ENCODE measurements around the gene TBX6. TPM values are rescaled to one million over a fixed set of nuclear protein-coding genes. Genes with fewer than 3 reads are reported as not detected.
"Not testable (repeated sequence)": the region's sequence is repeated elsewhere in the genome, so short reads cannot be mapped to it uniquely, and the experiment has no call there.

Gene TBX6
- total RNA-seq, 2 donors from 2014 or later: 1.8 to 2.6 TPM

- WGBS, 2 donors: 67 to 84% methylated on average over 3 of the region's 3 CpGs
- Histone ChIP-seq H3K4me1 (no peaks in the 10 kb centered on the region), H3K27ac (no peak overlapping the region), H3K36me3 (replicated peaks in 1 of 2; ENCODE audit: insufficient read depth in 1 of 2, low read depth in 2 of 2) (no peaks in the 10 kb centered on the region), H3K9me3 (no peaks in the 10 kb centered on the region), H3K4me3 (no peak overlapping the region), H3K27me3 (no peaks in the 10 kb centered on the region)
- no peak for ATAC-seq
- intact Hi-C loops (cut with DNase I): no loop called here
- no peak for DNase-seq
- TF ChIP-seq CTCF (IDR thresholded peaks at IDR 0.05) (no peak), POLR2A (IDR thresholded peaks at IDR 0.05) (no peak)
These were observed 40.9 kb upstream of the TBX6 start for GRCh38 chr16:30132591-30132990.

DNA sequence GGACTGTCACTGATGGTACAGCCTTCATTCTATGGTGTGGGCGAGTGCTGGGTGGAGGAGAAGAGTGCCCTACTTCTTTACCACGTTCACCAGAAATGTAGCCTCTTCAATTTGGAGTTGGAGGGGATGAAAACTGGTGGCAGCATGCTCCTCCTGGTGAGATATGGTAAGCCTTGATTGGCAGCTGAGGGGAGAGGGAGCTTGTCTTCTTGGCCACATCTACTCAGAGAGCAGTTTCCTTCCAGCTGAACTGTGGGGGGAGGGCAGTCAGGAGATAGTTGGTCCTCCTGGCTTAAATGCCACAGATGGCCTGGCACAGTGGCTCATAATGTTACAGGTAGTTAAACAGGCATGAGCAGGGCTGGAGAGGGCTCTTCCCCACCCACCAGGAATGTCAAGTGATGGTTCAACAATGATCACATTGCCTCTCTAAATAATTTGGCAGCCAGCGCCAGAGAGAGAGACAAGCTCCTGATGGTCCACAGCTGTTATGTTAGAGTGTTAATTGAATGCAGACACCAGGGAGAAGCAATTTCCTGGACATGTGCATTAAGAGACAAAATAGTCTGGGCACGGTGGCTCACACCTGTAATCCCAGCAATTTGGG is 40.2 kb upstream of the TBX6 start:
- no peak for DNase-seq
- Histone ChIP-seq H3K36me3 (replicated peaks in 1 of 2; ENCODE audit: insufficient read depth in 1 of 2, low read depth in 2 of 2) (no peaks in the 10 kb centered on the region), H3K27me3 (no peaks in the 10 kb centered on the region), H3K4me1 (no peaks in the 10 kb centered on the region), H3K27ac (no peak overlapping the region), H3K9me3 (no peaks in the 10 kb centered on the region), H3K4me3 (no peak overlapping the region)
- ATAC-seq: no peak
- WGBS, 2 donors: 62 to 64% methylated on average over 4 of the region's 4 CpGs
- intact Hi-C loops (cut with DNase I): no loop called here
- no peak for TF ChIP-seq POLR2A (IDR thresholded peaks at IDR 0.05)
- TF ChIP-seq CTCF (IDR thresholded peaks at IDR 0.05): no peak

GRCh38 chr16:30127993-30128392 is 36.3 kb upstream of the TBX6 start:
- DNase-seq (no peak), ATAC-seq (no peak)
- no peaks in the 10 kb centered on the region for H3K36me3 ChIP-seq (replicated peaks in 1 of 2; ENCODE audit: insufficient read depth in 1 of 2, low read depth in 2 of 2)
- H3K4me3 ChIP-seq: no peak overlapping the region
- WGBS, 2 donors: 86 to 100% methylated on average over 1 of the region's 1 CpG
- H3K27ac ChIP-seq: no peak overlapping the region
- intact Hi-C loops (cut with DNase I): no loop called here
- H3K27me3 ChIP-seq: no peaks in the 10 kb centered on the region
- TF ChIP-seq POLR2A (IDR thresholded peaks at IDR 0.05): no peak
- no peak for TF ChIP-seq CTCF (IDR thresholded peaks at IDR 0.05)
- H3K4me1 ChIP-seq: peaks cover 11% of the 10 kb centered on the region
- no peaks in the 10 kb centered on the region for H3K9me3 ChIP-seq

DNA sequence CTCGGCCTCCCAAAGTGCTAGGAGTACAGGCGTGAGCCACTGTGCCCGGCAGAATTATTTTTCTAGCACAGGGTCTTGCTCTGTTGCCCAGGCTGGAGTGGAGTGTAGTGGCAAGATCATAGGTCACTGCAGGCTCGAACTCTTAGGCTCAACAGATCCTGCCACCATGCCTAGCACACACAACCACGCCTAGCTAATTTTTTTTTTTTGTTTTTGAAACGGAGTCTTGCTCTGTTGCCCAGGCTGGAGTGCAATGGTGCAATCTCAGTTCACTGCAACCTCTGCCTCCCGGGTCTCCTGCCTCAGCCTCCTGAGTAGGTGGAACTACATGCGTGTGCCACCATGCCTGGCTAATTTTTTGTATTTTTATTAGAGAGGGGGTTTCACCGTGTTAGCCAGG is 34.0 kb upstream of the TBX6 start:
- DNase-seq; H3K27me3 ChIP-seq; H3K9me3 ChIP-seq; ATAC-seq; H3K27ac ChIP-seq; H3K36me3 ChIP-seq (replicated peaks in 1 of 2; ENCODE audit: insufficient read depth in 1 of 2, low read depth in 2 of 2); intact Hi-C loops (cut with DNase I); H3K4me3 ChIP-seq: not testable (repeated sequence)
- H3K4me1 ChIP-seq: peaks cover 24% of the 10 kb centered on the region
- WGBS, 2 donors: 89 to 95% methylated on average over 9 of the region's 9 CpGs

GRCh38 chr16:30124985-30125379 is 33.3 kb upstream of the TBX6 start:
- no peak overlapping the region for H3K27ac ChIP-seq
- no peak overlapping the region for H3K4me3 ChIP-seq
- 88 to 90% methylated on average over 3 to 4 of the region's 4 CpGs for WGBS, 2 donors
- H3K4me1 ChIP-seq: peaks cover 24% of the 10 kb centered on the region
- intact Hi-C loops (cut with DNase I): no loop called here
- TF ChIP-seq POLR2A (IDR thresholded peaks at IDR 0.05): no peak
- TF ChIP-seq CTCF (IDR thresholded peaks at IDR 0.05): no peak
- DNase-seq (no peak), ATAC-seq (no peak)
- no peaks in the 10 kb centered on the region for H3K36me3 ChIP-seq (replicated peaks in 1 of 2; ENCODE audit: insufficient read depth in 1 of 2, low read depth in 2 of 2)
- no peaks in the 10 kb centered on the region for H3K27me3 ChIP-seq
- H3K9me3 ChIP-seq: no peaks in the 10 kb centered on the region

Measured in body of pancreas (tissue), 4 donors.